GM08714 (cell line): ENCODE data around the gene SLX4IP.

Source experiments
- H3K4me3 ChIP-seq: fragments of 200-500 bp; sonication (Bioruptor generic); 2 replicates; pipeline ENCODE4 v1.5.1; 2014; ENCODE audit warnings: mild to moderate bottlenecking, low read length, inconsistent platforms
- ZNF274 ChIP-seq: IDR thresholded peaks from 2 replicates; pipeline ENCODE4 v1.6.1; 2012; ENCODE audit warnings: mild to moderate bottlenecking, low read depth, low read length

Gene SLX4IP

GRCh38 chr20:10522328-10522727, 87.2 kb downstream of the SLX4IP start:
- TF ChIP-seq ZNF274 = no peak
- no peak overlapping the region for H3K4me3 ChIP-seq

- no peak for TF ChIP-seq ZNF274
- no peak overlapping the region for H3K4me3 ChIP-seq
These were observed 88.3 kb downstream of the SLX4IP start for GRCh38 chr20:10523443-10523842.

GRCh38 chr20:10524034-10524476, 89.0 kb downstream of the SLX4IP start:
- TF ChIP-seq ZNF274 = no peak
- no peak overlapping the region for H3K4me3 ChIP-seq

GRCh38 chr20:10524643-10525042, 89.5 kb downstream of the SLX4IP start:
- H3K4me3 ChIP-seq = no peak overlapping the region
- no peak for TF ChIP-seq ZNF274

- no peak for TF ChIP-seq ZNF274
- H3K4me3 ChIP-seq = no peak overlapping the region
These were observed 92.7 kb downstream of the SLX4IP start for GRCh38 chr20:10527781-10528180.

GRCh38 chr20:10530883-10531282, 95.8 kb downstream of the SLX4IP start:
- no peak overlapping the region for H3K4me3 ChIP-seq
- TF ChIP-seq ZNF274 = no peak

GRCh38 chr20:10531848-10532247, 96.7 kb downstream of the SLX4IP start:
- TF ChIP-seq ZNF274 = no peak
- no peak overlapping the region for H3K4me3 ChIP-seq

GRCh38 chr20:10532361-10532760, 97.3 kb downstream of the SLX4IP start:
- TF ChIP-seq ZNF274 = no peak
- H3K4me3 ChIP-seq = no peak overlapping the region

GRCh38 chr20:10536531-10536930, 101.4 kb downstream of the SLX4IP start:
- no peak overlapping the region for H3K4me3 ChIP-seq
- no peak for TF ChIP-seq ZNF274

GRCh38 chr20:10537850-10538480, 102.9 kb downstream of the SLX4IP start:
- TF ChIP-seq ZNF274 = no peak
- no peak overlapping the region for H3K4me3 ChIP-seq

GRCh38 chr20:10538768-10539167, 103.7 kb downstream of the SLX4IP start:
- no peak for TF ChIP-seq ZNF274
- no peak overlapping the region for H3K4me3 ChIP-seq

GRCh38 chr20:10539818-10540553, 104.9 kb downstream of the SLX4IP start:
- no peak overlapping the region for H3K4me3 ChIP-seq
- no peak for TF ChIP-seq ZNF274

- H3K4me3 ChIP-seq = no peak overlapping the region
- no peak for TF ChIP-seq ZNF274
These were observed 105.8 kb downstream of the SLX4IP start for GRCh38 chr20:10540636-10541493.

GRCh38 chr20:10541668-10542411, 106.7 kb downstream of the SLX4IP start:
- TF ChIP-seq ZNF274 = no peak
- no peak overlapping the region for H3K4me3 ChIP-seq
